Activated CD4-positive, CD25-positive, alpha-beta regulatory T cell treated with anti-CD3 and anti-CD28 coated beads, Interleukin-2, amount 50 U/mL, for 72 hours (primary cell): ENCODE results near the gene AMOTL2.

Experiments used
- DNase-seq: peaks from one replicate; pipeline ENCODE4 v3.0.0; 2021

AMOTL2 gene

GRCh38 chr3:134330883-134331810 lies 43.1 kb downstream of the AMOTL2 start:
- no peak for DNase-seq

DNA sequence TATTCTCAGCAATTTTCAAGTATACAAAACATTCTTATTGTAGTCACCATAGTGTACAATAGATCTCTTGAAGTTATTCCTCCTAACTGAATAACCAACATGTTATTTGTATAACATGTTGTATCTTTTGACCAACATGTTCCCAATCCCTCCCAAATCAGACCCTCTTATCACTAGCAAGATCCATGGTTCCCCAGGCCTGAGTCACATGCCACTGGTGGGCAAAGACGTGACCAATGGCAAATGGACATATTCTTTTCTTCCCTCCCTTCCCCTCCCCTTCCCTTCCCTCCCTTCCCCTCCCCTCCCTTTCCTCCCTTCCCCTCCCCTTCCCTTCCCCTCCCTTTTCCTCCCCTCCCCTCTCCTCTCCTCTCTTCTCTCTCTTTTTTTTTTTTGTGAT lies 45.4 kb downstream of the AMOTL2 start:
- no peak for DNase-seq

DNA sequence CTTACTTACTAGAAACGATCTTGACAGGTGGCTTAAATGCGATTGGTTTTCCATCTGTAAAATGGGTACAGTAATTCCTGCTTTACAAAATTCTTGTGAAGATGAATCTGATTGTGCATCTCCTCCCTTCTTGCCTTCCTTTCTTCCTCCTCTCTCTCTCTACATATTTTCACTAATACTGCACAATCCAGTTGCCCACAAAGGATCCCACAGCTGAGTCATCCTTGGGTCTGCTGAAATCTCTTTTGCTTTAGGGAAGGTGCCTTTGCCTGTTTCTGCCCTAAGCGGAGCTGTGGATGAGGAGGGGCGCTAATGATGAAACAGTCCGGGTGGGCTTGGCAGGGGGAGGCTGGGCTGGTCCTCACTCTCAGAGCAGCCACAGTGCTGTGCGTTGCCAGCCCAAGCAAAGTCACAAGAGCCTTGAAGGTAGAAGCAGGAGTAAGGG lies 46.1 kb downstream of the AMOTL2 start:
- DNase-seq: no peak

DNA sequence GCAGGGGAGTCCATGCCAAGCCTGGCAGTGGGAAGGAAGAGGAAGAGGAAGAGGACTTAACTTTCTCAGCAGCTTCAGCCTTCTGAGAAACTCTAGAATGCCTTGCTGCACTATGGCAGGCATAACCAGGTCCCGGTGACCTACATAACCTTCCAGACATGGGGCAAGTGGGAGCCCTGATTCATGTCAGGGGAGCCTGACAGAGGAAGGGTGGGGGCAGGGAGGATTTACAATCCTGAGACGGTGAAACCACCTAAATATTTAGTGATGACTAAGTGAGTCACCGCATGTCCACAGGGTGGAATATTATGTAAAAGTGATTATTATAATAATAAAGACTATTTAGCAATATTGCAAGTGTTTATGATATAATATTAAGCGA lies 46.7 kb downstream of the AMOTL2 start:
- no peak for DNase-seq

- DNase-seq: no peak
These were observed 47.3 kb downstream of the AMOTL2 start for GRCh38 chr3:134326760-134327593.

GRCh38 chr3:134326126-134326525 lies 48.1 kb downstream of the AMOTL2 start:
- no peak for DNase-seq

DNA sequence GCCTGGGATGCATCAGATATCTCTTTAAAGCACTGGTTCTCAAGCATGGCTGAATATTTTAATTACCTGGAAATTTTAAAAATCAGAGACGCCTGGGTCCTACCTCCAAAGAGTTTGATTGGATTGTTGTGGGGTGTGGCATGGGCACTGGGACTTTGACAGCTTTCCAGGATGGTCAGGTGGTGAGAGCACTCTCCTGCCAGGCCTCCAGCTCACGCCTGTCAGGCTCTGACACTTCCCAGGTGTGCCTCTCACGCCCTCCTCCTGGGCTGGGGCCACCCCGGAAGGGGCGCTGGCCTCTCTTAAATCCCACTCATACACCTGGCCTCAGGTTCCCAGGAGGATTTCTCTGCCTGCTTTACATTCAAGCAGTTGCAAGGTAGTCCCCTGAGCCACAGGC lies 48.5 kb downstream of the AMOTL2 start:
- DNase-seq: no peak

GRCh38 chr3:134325061-134325705 lies 49.1 kb downstream of the AMOTL2 start:
- DNase-seq: no peak

DNA sequence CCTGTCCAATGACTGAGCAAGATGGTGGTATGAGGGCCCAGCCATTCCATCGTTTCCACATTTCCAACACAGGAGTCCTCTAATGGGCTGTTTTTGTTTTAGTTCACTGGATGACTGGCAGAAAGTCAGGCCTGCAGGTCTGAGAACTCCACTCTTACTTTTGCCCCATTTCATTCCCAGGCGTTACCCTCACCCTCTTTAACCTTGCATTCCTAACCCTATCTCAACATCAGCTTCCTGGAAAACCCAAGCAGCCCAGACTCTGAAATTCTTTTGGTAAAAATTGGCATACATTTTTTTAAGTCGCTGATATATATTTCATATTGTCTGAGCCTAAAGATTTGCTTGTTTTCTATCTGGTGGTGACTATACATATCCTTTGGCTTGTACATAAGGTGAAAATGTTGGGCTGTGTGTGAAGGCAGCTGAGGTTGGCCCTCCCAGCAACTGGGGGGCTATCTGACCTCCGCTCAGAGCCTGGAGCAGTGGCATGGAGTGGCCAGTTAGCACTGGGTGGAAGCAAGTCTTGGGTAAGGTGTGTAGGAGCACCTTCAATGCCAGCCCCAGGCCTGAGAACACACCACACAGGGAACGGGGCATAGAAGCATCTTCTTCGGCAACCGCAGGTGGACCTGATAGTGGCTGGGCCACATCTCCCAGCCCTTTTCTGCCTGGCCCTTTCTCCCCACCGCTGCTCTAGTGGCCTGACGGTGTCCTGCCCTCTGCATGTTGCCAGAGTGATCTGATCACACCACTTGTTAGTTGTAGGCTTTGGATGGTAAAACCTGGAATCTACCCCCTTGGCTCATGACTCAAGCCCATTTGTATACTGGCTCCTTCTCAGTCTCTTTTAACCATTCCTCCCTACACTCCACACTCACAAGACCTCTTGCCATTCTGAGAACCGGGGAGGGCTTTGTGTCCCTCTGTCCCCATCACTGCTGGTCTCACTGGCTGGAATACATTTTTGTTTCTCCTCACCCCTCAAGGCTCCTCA lies 50.0 kb downstream of the AMOTL2 start:
- no peak for DNase-seq

- DNase-seq: no peak
These were observed 52.0 kb downstream of the AMOTL2 start for GRCh38 chr3:134322286-134322685.

DNA sequence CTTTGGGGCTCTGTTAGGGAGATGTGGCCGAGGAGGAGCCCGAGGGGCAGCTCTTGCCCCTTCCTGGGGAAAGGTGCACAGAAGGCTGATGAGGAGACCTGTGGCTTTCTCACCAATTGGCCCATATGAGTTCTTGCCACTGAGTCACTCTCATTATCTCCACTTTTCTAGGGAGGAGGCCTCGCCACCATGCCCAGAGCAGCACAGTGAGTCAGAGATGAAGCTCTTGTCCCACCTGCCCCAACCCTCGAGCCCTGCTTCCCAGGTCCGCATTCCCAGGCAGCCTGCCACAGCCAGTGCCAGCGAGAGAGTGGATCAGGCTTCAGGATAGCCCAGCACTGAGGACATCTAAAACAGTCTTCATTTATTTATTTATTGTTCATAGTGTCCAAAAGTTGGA lies 53.5 kb downstream of the AMOTL2 start:
- DNase-seq: no peak

DNA sequence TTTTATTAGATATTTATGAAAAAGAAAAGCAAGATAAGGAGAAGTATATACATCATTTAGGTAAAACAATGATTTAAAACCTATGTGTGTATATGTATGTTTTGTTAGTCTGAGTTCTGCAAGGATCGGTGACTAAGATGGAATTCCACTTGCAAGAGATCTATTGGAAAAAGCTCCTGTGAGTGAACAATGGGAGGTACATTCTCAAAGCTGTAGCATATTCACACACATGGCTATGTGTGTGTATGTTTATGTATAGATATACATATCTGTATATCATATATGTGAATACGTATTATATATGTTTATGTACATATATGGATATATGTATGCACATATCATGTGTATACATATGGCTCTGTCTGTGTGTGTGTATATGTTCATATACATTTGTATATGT lies 54.3 kb downstream of the AMOTL2 start:
- DNase-seq: no peak

GRCh38 chr3:134318166-134318565 lies 56.1 kb downstream of the AMOTL2 start:
- no peak for DNase-seq

GRCh38 chr3:134317106-134317947 lies 56.9 kb downstream of the AMOTL2 start:
- DNase-seq: no peak

DNA sequence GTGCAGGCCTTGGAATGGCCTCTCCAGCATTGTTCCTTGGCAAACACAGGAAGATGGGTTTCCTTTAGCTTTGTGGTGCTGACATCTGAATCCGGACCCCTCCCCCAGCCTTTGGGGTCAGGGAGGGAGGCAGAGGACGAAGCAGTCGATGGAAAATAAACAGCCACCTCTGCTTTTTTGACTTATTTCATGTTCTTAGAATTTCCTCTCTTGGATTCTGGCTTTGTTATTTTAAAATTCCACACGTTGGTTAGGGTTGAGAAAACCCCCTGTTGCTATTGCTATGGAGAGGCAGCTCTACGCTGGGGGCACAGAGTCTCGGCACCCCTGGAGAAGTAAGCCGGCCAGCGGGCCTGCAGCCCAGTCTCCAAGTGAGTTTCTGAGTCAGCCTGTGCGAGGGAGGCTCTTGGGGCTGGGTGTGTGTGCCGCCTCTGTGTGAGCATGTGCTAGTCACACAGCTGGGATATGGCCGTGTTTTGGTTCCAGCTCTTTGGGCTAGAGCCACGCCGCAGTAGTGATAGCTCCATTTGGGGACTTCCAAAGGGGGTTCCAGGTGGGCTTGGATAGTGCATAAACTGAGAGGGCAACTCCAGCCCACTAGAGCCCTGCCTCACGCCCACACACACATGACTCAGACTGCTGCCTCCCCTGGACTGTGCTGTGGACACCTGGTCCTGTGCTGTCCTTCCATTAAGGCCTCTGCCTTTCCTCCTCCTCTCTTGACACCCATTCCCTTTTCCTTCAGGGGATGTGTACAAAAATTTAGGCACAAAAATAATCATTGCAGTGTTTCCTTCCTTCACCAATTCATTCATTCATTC lies 58.8 kb downstream of the AMOTL2 start:
- no peak for DNase-seq

DNA sequence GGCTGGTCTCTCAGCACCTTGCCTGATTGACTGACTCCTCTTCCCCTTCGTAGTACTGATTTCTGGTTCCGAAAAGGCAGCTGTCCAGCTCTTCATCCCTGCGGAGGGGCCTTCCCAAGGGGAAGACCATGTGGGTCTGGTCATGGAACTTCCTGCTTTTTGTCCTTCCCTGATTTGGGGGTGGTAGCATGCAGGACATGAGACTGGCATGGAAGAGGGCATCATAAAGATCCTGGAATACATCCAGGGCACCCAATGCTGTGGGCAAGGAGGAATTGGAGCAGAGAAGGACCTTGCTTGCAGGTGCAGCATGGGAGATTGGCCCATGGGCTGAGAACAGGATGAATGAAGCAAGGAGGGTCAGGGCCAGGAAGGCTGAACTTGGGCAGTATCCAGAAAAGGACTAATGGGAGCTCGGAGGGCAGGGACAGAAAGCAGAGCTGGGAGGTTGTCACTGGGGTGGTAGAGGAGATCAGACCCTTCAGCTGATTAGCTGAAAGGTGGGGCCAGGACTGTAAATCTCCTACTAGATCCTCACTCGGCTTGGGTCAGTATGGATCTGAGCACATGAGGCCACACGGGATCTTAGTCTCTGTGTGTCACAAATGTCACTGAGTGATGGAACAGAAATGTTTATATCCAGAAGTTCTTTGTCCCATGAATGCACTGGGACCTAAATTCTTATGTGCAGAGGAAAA lies 59.5 kb downstream of the AMOTL2 start:
- DNase-seq: no peak

DNA sequence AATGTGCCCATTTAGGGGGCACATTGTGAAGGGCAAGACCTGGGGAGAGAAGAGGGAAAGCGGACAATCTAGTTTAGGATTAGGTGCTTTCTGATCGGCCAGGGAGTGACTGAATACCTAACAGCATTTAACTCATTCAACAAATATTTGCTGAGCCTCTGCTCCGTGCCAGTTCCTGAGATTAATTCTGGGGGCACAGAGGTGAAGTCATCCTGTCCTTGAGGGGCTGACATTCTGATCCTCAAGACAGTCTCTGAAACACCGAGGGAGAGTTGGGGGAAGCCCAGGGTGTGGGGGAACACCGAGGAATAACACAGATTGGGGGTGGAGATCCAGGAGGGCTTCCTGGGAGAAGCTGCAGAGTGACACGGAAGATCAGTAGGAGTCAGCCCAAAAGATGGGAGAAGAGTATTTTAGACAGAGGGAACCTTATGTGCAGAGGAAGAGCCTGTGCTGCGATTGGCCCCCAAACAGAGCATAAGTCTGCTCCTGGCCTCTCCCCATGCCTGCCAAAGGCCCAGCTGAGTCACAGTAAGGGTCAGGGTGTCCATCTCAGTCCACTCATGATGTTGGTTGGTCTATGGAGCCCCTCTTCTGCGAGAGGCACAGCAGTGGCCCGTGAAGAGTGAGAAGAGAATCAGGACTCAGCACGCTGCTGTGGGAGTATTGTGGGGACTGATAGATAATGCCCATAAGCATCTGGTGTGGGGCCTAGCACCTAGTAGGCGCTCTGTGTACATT lies 60.2 kb downstream of the AMOTL2 start:
- DNase-seq: no peak

DNA sequence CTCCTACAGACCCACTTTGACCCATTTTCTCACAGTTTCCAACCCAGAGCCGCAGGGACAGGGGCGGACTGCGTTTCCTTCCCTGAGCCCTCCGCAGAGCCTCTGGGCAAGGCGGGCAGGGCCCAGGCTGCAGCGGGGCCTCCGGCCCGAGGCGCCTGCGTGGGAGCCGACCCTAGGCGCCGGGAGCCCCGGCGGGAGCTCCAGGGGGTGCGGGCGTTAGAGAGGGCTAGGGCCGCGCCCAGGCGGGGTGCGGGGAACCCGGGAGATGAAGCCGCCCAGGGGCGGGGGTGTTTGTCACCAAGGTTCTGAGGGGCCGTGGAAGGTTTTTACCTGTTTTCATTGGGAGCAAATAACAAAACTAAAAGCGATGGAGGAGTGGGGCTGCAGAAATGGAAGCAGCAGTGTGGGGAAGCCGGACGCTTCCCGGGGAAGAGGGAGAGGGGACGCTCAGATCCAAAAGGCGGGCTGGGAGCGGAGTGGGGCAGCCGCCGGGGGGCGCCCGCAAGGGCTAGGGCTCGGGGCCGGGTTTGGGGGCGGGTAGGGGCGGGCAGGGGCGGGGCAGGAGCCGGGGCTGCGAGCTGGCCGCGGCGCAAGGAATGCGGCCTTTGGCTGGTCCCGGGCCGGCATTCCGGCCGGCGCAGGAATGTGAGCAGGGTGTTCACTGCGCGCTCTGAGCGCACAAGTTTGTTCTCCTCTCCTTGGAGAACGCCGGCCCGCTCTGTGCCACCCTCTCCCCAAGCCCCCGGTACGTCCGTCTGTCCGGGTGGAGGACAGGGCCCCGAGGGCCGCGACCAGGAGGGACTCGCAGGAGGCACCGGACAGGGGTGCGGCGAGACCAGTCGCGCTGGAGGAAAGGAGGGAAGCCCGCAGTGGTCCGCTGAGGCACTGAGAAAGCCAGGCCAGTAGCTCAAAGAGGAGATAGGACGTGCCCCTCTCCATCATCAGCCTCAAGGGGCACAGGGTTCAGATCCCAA lies 61.1 kb downstream of the AMOTL2 start:
- no peak for DNase-seq
